ENCODE measurements around the gene NKX2-1. TPM values are rescaled to one million over a fixed set of nuclear protein-coding genes. Genes with fewer than 3 reads are reported as not detected.

The NKX2-1 gene
- total and polyA plus RNA-seq, 4 donors: 53.4 to 236 (median 170) TPM

- WGBS, 2 donors: 71 to 81% methylated on average over 4 of the region's 4 CpGs
- no peak for ATAC-seq (ENCODE audit: insufficient read depth, low FRiP score)
- no peak for TF ChIP-seq CTCF (IDR thresholded peaks at IDR 0.05; ENCODE audit: control extremely low read depth, extremely low read depth)
Measured at GRCh38 chr14:36474593-36474992, 45.4 kb downstream of the NKX2-1 start.

GRCh38 chr14:36471431-36471830 is 48.6 kb downstream of the NKX2-1 start:
- DNase-seq (no peak), ATAC-seq (ENCODE audit: insufficient read depth, low FRiP score) (no peak)
- Histone ChIP-seq H3K9ac (ENCODE audit: insufficient read depth in 1 of 2, low read length in 2 of 2) (no peak overlapping the region), H3K4me1 (ENCODE audit: control insufficient read depth in 5 of 5, insufficient read depth in 5 of 5, low read length in 5 of 5) (no peaks in the 10 kb centered on the region), H3K9me3 (ENCODE audit: control insufficient read depth in 4 of 4, insufficient read depth in 3 of 4, low read length in 3 of 4) (peaks cover 0 to 1% (median 0%) of the 10 kb centered on the region in 4 donors), H3K27me3 (ENCODE audit: control insufficient read depth in 3 of 3, insufficient read depth in 3 of 3, low read length in 2 of 3) (no peaks in the 10 kb centered on the region), H3K27ac (ENCODE audit: low read depth in 1 of 2, low read length in 1 of 2) (no peak overlapping the region), H3K4me3 (no peak overlapping the region), H3K36me3 (ENCODE audit: control insufficient read depth in 4 of 4, insufficient read depth in 4 of 4, low read length in 4 of 4) (no peaks in the 10 kb centered on the region)
- 83 to 88% methylated on average over 3 of the region's 3 CpGs for WGBS, 2 donors
- TF ChIP-seq CTCF (IDR thresholded peaks at IDR 0.05; ENCODE audit: control extremely low read depth, extremely low read depth): no peak

More at GRCh38 chr14:36474593-36474992, 45.4 kb downstream of the NKX2-1 start:
- H3K9me3 ChIP-seq (ENCODE audit: control insufficient read depth in 4 of 4, insufficient read depth in 3 of 4, low read length in 3 of 4): peaks cover 0 to 3% (median 0%) of the 10 kb centered on the region in 4 donors
- H3K27ac ChIP-seq (ENCODE audit: low read depth in 1 of 2, low read length in 1 of 2): no peak overlapping the region
- no peak for DNase-seq
- H3K4me3 ChIP-seq: no peak overlapping the region
- H3K9ac ChIP-seq (ENCODE audit: insufficient read depth in 1 of 2, low read length in 2 of 2): no peak overlapping the region
- H3K4me1 ChIP-seq (ENCODE audit: control insufficient read depth in 5 of 5, insufficient read depth in 5 of 5, low read length in 5 of 5): no peaks in the 10 kb centered on the region
- peaks cover 0 to 2% (median 0%) of the 10 kb centered on the region in 4 donors for H3K36me3 ChIP-seq (ENCODE audit: control insufficient read depth in 4 of 4, insufficient read depth in 4 of 4, low read length in 4 of 4)
- no peaks in the 10 kb centered on the region for H3K27me3 ChIP-seq (ENCODE audit: control insufficient read depth in 3 of 3, insufficient read depth in 3 of 3, low read length in 2 of 3)

- no peak for DNase-seq
- H3K36me3 ChIP-seq (ENCODE audit: control insufficient read depth in 4 of 4, insufficient read depth in 4 of 4, low read length in 4 of 4): no peaks in the 10 kb centered on the region
- ATAC-seq (ENCODE audit: insufficient read depth, low FRiP score): no peak
- H3K9me3 ChIP-seq (ENCODE audit: control insufficient read depth in 4 of 4, insufficient read depth in 3 of 4, low read length in 3 of 4): no peaks in the 10 kb centered on the region
- no peak overlapping the region for H3K4me3 ChIP-seq
- TF ChIP-seq CTCF (IDR thresholded peaks at IDR 0.05; ENCODE audit: control extremely low read depth, extremely low read depth): no peak
- no peak overlapping the region for H3K9ac ChIP-seq (ENCODE audit: insufficient read depth in 1 of 2, low read length in 2 of 2)
- H3K4me1 ChIP-seq (ENCODE audit: control insufficient read depth in 5 of 5, insufficient read depth in 5 of 5, low read length in 5 of 5): no peaks in the 10 kb centered on the region
- 46 to 63% methylated on average over 1 of the region's 1 CpG for WGBS, 2 donors
- no peak overlapping the region for H3K27ac ChIP-seq (ENCODE audit: low read depth in 1 of 2, low read length in 1 of 2)
- no peaks in the 10 kb centered on the region for H3K27me3 ChIP-seq (ENCODE audit: control insufficient read depth in 3 of 3, insufficient read depth in 3 of 3, low read length in 2 of 3)
Measured at GRCh38 chr14:36467332-36467731, 52.7 kb downstream of the NKX2-1 start.

Other genes with a start within 250 kb of the NKX2-1 start
- 100 to 1,000 TPM in 1 of 2 donors, 10 to 100 TPM in 1; 80.4 to 484 TPM for gene MBIP, start 199.6 kb downstream of the NKX2-1 start, total RNA-seq
- gene MBIP, start 199.6 kb downstream of the NKX2-1 start, polyA plus RNA-seq: 10 to 100 TPM; 32.5 to 88.2 TPM
- gene NKX2-8, start 62.4 kb upstream of the NKX2-1 start, total RNA-seq: 1 to 10 TPM in 1 of 2 donors, under 1 TPM in 1; 0.91 to 1.3 TPM
- 1 to 10 TPM in 1 of 2 donors, under 1 TPM in 1; 0.45 to 1.2 TPM for gene NKX2-8, start 62.4 kb upstream of the NKX2-1 start, polyA plus RNA-seq
- gene PAX9, start 141.6 kb upstream of the NKX2-1 start, total RNA-seq: 1 to 10 TPM; 1.8 to 6.0 TPM
- 1 to 10 TPM; 1.2 to 1.8 TPM for gene PAX9, start 141.6 kb upstream of the NKX2-1 start, polyA plus RNA-seq

Data from lung (tissue), 12 donors.